ENCODE results near the gene SERPINB1. TPM values are rescaled to one million over a fixed set of nuclear protein-coding genes. Genes with fewer than 3 reads are reported as not detected.
A peak's percentile ranks its signal among the peaks of the same experiment; 100 is the strongest.

SERPINB1 gene
- total RNA-seq, 1 experiment from 2014 or later: 133 TPM

- Histone ChIP-seq H3K9ac (ENCODE audit: low read length) (peak overlapping the region; percentile 87), H4K20me1 (ENCODE audit: low read length) (no peaks in the 10 kb centered on the region), H3K27me3 (ENCODE audit: low read length) (no peaks in the 10 kb centered on the region), H3K4me1 (ENCODE audit: insufficient read depth, low read length) (peaks cover 55% of the 10 kb centered on the region), H3K9me3 (ENCODE audit: low read length) (peaks cover 15% of the 10 kb centered on the region), H3K27ac (ENCODE audit: low read length) (peak overlapping the region; percentile 99), H3K36me3 (ENCODE audit: low read depth, low read length) (peaks cover 9% of the 10 kb centered on the region; the same call in 1 of the 2 replicates), H2AFZ (ENCODE audit: low read length) (peak overlapping the region; percentile 25; the same call in 1 of the 2 replicates), H3K4me3 (ENCODE audit: low read length) (peak overlapping the region; percentile 56), H3K4me2 (ENCODE audit: low read length) (peak overlapping the region; percentile 90), H3F3A (ENCODE audit: low read length, unreplicated experiment) (peaks cover 28% of the 10 kb centered on the region), H3K9me2 (replicated peaks; ENCODE audit: low read length) (no peaks in the 10 kb centered on the region), H3K79me2 (ENCODE audit: low read length) (peaks cover 5% of the 10 kb centered on the region; the same call in 1 of the 2 replicates)
- POLR2A ChIA-PET (ENCODE audit: unreplicated experiment): interaction anchor here (0.7 to 1.9 kb wide), 5 partner anchors 8 to 27 kb away, joined by 3 to 25 read pairs (median 5); partner anchors contain the start of gene SERPINB1
- no TSS peak for BruUV-seq (replicated peaks)
- intact Hi-C loops (cut with micrococcal nuclease): loop anchor here (1.0 kb wide), 2 partner anchors 21 to 27 kb away; no protein-coding TSS in a partner anchor
- peak; percentile 93 for ATAC-seq
- TF ChIP-seq CTCF (conservative IDR thresholded peaks at IDR 0.05; ENCODE audit: low read depth, low read length) (no peak), EZH2phosphoT487 (IDR thresholded peaks at IDR 0.05; ENCODE audit: borderline replicate concordance, low read length) (no peak), EZH2 (IDR thresholded peaks at IDR 0.05; ENCODE audit: low read length, unreplicated experiment) (no peak)
- DNase-seq: peak; percentile 93
- CTCF ChIA-PET: interaction anchor here (0.6 to 2.4 kb wide), 2 partner anchors 22 to 27 kb away, joined by 3 to 11 read pairs; no protein-coding TSS in a partner anchor
These were observed 23.7 kb downstream of the SERPINB1 start for GRCh38 chr6:2817903-2818443.

GRCh38 chr6:2816158-2816557 lies 25.5 kb downstream of the SERPINB1 start:
- ATAC-seq: no peak
- Histone ChIP-seq H3K4me3 (ENCODE audit: low read length) (no peak overlapping the region), H3K9me3 (ENCODE audit: low read length) (peaks cover 15% of the 10 kb centered on the region), H3K36me3 (ENCODE audit: low read depth, low read length) (peaks cover 9% of the 10 kb centered on the region; the same call in 1 of the 2 replicates), H3K27ac (ENCODE audit: low read length) (no peak overlapping the region), H3K79me2 (ENCODE audit: low read length) (peaks cover 5% of the 10 kb centered on the region; the same call in 1 of the 2 replicates), H3F3A (ENCODE audit: low read length, unreplicated experiment) (peaks cover 20% of the 10 kb centered on the region), H3K9me2 (replicated peaks; ENCODE audit: low read length) (no peaks in the 10 kb centered on the region), H4K20me1 (ENCODE audit: low read length) (no peaks in the 10 kb centered on the region), H3K9ac (ENCODE audit: low read length) (no peak overlapping the region), H3K4me1 (ENCODE audit: insufficient read depth, low read length) (peaks cover 49% of the 10 kb centered on the region), H2AFZ (ENCODE audit: low read length) (no peak overlapping the region), H3K4me2 (ENCODE audit: low read length) (no peak overlapping the region), H3K27me3 (ENCODE audit: low read length) (no peaks in the 10 kb centered on the region)
- ChIA-PET POLR2A (ENCODE audit: unreplicated experiment) (no interaction called here), CTCF (no interaction called here)
- BruUV-seq (replicated peaks): no TSS peak
- TF ChIP-seq CTCF (conservative IDR thresholded peaks at IDR 0.05; ENCODE audit: low read depth, low read length) (no peak), EZH2phosphoT487 (IDR thresholded peaks at IDR 0.05; ENCODE audit: borderline replicate concordance, low read length) (no peak), EZH2 (IDR thresholded peaks at IDR 0.05; ENCODE audit: low read length, unreplicated experiment) (no peak)
- DNase-seq: no peak
- intact Hi-C loops (cut with micrococcal nuclease): no loop called here

GRCh38 chr6:2812695-2813094 lies 29.0 kb downstream of the SERPINB1 start:
- Histone ChIP-seq H3K9ac (ENCODE audit: low read length) (no peak overlapping the region), H3K27ac (ENCODE audit: low read length) (no peak overlapping the region), H3K27me3 (ENCODE audit: low read length) (no peaks in the 10 kb centered on the region), H3K36me3 (ENCODE audit: low read depth, low read length) (peaks cover 9% of the 10 kb centered on the region; the same call in 1 of the 2 replicates), H3F3A (ENCODE audit: low read length, unreplicated experiment) (peaks cover 16% of the 10 kb centered on the region), H3K4me2 (ENCODE audit: low read length) (no peak overlapping the region), H3K79me2 (ENCODE audit: low read length) (no peaks in the 10 kb centered on the region), H3K9me2 (replicated peaks; ENCODE audit: low read length) (no peaks in the 10 kb centered on the region), H3K4me3 (ENCODE audit: low read length) (no peak overlapping the region), H4K20me1 (ENCODE audit: low read length) (no peaks in the 10 kb centered on the region), H3K4me1 (ENCODE audit: insufficient read depth, low read length) (peaks cover 41% of the 10 kb centered on the region), H2AFZ (ENCODE audit: low read length) (no peak overlapping the region), H3K9me3 (ENCODE audit: low read length) (peaks cover 15% of the 10 kb centered on the region)
- CTCF ChIA-PET: no interaction called here
- no TSS peak for BruUV-seq (replicated peaks)
- ATAC-seq: no peak
- DNase-seq: no peak
- POLR2A ChIA-PET (ENCODE audit: unreplicated experiment): interaction anchor here (0.6 kb wide), 1 partner anchor 27 kb away, joined by 28 read pairs; no protein-coding TSS in a partner anchor
- no peak for TF ChIP-seq EZH2phosphoT487 (IDR thresholded peaks at IDR 0.05; ENCODE audit: borderline replicate concordance, low read length)
- no peak for TF ChIP-seq CTCF (conservative IDR thresholded peaks at IDR 0.05; ENCODE audit: low read depth, low read length)
- no peak for TF ChIP-seq EZH2 (IDR thresholded peaks at IDR 0.05; ENCODE audit: low read length, unreplicated experiment)
- intact Hi-C loops (cut with micrococcal nuclease): no loop called here

Measured in PC-3 (cell line).